Measurements from ENCODE around the gene DCUN1D3.
A peak's percentile ranks its signal among the peaks of the same experiment; 100 is the strongest.
"Not testable (repeated sequence)": the region's sequence is repeated elsewhere in the genome, so short reads cannot be mapped to it uniquely, and the experiment has no call there.

DCUN1D3 gene, protein sequence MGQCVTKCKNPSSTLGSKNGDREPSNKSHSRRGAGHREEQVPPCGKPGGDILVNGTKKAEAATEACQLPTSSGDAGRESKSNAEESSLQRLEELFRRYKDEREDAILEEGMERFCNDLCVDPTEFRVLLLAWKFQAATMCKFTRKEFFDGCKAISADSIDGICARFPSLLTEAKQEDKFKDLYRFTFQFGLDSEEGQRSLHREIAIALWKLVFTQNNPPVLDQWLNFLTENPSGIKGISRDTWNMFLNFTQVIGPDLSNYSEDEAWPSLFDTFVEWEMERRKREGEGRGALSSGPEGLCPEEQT

DNA sequence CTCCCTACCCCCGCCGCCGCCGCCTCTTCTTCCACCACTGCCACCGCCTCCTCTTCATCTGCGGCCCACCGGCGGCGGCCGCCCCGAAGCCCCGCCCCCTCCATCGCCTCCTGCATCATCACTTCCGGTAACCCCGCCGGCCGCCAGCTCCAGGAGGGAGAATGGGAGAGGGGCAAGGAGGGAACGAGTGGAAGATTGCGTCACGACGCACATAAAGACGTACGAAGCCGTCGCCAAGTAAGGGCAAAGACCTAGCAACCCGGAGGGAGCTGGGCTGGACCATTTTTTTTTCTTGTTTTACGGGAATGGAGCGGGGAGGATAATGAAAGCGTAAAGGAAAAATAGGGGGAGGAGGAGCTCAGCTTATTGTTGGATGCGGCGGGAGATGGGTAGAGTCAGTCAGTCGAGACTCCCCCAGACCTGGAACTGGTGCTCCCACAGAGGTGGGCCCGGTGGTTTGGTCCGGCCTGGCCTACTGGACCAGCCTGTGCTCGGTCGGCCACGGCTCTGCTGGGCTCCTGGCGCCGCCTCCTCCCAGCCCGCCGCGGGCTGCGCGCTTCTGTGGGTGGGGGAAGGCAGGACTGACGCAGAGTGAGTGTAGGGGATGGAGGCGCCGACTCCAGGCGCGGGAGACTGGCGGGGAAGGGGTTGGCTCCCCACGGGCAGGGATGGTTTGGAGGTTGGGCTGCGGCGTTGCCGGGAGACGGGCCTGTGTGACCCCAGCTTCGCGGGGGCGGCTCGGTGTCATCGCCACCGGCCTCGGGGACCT lies at the start of gene DCUN1D3, which contains the start of gene LYRM1:
DCUN1D3 (minus strand) TSS at position 60 of the 769 bp plus-strand sequence. CDS start 37,820 bp downstream, outside the sequence.
LYRM1 (plus strand) TSS at position 473 of the 769 bp plus-strand sequence. CDS start 14,785 bp downstream, outside the sequence.
- peak; percentile 97 for DNase-seq

DNA sequence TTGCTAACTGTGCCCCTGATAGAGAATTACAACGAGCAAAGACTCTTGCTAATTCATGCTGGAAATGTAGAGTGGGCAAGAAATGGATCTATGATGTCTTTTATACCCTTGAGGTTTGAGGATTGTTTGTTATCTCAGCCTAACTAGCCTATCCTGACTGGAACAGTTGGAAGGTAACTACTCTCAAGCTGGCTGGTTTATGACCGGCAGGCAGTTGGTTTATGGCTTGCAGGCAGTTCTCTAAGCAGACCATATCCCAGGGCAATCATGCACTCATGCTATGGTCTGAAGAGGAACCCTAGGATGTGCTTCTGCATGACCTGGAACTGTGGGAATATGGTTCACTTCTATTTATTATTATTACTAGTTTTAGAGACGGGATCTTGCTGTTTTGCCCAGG lies 49.5 kb upstream of the DCUN1D3 start:
- DNase-seq = no peak

DNA sequence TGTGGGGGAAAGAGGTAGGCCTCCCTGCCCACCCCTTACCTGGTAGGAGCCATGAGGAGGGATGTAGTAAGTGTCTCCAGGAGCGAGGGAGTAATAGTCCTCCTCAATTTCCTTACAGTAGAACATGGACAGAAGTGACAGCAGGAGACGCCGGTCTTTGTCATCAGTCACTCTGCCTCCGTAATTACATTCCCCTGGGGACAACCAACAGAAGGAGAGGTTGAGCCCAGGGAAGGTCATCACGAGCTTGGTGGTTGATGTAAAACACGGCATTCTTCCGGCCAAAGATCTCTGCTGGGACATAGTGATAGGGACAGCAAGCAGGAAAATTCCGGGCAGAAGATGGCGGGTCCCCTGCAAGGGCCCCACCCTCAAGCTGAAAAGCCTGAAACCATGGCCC lies 48.3 kb upstream of the DCUN1D3 start:
- no peak for DNase-seq

DNA sequence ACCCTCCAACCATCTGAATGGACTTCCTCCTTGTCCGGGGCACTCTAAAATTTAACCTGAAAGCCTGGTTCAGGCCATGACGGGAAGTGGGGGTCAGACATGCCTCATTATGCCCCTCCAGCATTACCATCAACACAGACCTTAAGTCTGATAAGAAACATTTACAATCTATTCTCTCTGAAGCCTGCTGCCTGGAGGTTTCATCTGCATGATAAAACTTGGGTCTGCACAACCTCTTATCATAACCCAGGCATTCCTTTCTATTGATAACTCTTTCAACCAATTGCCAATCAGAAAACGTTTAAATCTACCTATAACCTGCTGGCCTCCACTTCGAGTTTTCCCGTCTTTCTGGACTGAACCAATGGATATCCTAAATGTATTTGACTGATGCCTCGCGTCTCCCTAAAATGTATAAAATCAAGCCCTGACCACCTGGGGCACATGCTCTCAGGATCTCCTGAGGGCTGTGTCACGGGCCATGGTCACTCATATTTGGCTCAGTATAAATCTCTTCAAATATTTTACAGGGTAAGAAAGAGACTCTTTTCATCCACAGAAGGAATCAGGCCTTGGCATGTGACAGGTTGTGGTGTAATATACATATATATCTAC lies 46.0 kb upstream of the DCUN1D3 start:
- peak; percentile 48 for DNase-seq

DNA sequence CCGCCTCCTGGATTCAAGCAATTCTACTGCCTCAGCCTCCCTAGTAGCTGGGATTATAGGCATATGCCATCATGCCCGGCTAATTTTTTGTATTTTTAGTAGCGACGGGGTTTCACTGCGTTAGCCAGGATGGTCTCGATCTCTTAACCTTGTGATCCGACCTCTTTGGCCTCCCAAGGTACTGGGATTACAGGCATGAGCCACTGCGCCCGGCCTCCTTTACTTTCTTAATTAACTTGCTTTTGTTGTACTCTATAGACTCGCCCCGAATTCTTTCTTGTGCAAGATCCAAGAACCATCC lies 45.4 kb upstream of the DCUN1D3 start:
- not testable (repeated sequence) for DNase-seq

DNA sequence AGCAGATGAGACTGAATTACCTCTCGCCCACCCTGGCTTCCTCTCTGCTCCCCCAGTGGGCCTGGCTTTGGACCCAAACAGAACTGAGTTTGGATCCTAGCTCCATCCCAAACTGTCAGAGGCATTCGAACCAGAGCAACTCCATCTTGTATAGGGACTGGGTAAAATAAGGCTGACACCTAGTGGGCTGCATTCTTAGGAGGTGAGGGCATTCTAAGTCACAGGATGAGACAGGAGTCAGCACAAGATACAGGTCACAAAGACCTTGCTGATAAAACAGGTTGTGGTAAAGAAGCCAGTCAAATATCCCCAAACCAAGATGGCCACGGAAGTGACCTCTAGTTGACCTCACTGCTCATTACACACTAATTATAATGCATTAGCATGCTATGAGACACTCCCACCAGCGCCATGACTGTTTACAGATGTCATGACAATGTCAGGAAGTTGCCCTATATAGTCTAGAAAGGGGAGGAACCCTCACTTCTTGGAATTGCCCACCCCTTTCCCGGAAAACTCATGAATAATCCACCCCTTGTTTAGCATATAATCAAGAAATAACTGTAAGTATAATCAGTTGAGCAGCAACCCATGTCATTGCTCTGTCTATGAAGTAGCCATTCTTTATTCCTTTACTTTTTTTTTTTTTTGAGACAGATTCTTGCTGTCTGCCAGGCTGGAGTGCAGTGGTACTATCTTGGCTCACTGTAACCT lies 44.9 kb upstream of the DCUN1D3 start:
- DNase-seq = peak; percentile 94

DNA sequence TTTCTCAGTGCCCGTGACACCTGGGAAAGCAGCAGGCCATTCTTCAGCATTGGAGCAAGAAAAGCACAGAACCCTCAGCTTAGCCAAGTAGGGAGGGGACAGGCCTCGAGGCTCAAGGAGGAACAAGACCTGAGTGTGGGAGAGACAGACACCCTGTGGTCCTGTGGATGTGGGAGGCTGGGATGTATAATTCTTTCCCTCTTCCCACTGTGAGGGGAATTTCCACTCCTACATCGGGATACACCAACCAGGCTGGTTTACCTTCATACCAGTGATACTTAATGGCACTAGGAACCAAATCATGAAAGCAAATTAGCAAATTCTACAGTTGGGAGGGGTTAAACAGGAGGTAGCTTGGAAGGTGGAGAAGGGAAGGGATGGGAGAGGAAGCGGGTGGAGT lies 42.1 kb upstream of the DCUN1D3 start:
- DNase-seq = no peak

DNA sequence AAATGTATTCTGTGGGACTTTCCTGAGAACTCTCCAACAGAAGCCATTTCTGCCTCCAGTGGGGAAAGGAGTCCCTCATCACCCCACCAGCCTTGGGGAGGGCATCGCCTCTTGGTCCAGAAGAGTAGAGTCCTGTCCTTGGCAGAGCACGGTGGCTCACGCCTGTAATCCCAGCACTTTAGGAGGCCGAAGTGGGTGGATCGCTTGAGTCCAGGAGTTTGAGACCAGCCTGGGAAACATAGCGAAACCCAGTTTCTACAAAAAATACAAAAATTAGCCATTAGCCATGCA lies 41.4 kb upstream of the DCUN1D3 start:
- DNase-seq = no peak

DNA sequence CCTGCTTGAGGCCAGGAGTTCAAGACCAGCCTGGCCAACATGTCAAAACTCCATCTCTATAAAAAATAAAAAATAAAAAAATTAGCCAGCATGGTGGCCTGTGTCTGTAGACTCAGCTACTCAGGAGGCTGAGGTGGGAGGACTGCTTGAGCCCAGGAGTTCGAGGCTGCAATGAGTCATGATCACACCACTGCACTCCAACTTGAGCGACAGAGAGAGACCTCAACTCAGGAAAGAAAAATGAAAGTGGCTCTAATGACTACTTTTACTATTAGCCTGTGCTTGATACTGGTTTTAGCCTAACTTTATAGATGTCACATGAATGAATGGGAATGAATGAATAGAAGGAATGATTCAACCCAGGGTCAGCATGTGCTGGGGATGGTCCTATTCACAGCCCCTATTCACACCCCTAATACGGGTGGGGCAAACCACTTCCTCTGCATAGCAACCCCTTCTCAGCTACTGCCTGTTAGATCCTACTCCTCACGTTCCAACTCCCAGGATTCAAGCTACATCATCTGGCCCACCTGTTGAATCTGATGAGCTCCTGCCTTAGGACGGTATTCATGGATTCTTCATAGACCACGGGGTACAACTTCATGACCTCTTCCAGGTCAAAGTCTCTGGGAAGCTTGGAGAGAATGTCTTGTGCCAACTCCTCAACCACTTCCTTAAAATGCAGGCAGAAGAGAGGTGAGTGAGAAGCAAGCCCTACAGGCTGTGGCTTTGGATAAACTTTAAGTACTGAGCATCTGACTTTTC lies 40.9 kb upstream of the DCUN1D3 start:
- peak; percentile 52 for DNase-seq

DNA sequence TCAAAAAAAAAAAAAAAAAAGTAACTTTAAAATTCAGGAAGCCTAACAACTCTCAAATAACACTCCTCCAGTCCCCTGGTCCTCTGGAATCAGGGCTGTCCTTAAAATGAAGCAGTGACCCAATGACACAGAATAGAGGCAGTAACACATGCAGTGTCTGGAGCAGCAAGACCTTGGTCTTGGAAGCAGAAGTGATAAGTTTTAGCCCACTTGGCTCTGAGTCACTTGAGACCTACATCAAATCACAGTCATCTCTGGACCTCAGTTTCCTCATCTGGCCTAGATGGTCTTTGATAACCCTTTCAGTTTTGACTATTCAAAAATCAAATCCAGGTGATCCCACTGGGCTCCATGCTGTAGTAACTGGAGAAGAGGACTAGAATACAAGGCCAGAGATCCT lies 39.5 kb upstream of the DCUN1D3 start:
- no peak for DNase-seq

DNA sequence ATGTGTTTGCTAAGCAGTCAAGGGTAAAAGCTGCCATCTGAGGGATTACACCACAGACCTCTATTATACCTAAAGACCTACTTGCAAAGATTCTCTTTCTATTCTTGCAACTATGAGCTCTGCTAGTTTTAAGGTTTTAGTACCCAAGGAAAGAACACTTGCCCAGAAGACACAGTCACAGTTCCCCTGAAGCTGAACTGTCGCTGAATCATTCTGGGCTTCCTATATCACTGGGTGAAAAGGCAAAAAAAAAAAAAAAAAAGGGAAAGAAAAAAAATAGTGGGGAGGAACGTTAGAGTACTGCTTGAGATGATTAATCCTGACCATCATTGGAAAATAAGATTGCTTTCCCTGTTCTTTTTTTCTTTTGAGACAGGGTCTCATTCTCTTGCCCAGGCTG lies 38.3 kb upstream of the DCUN1D3 start:
- DNase-seq = peak; percentile 59

DNA sequence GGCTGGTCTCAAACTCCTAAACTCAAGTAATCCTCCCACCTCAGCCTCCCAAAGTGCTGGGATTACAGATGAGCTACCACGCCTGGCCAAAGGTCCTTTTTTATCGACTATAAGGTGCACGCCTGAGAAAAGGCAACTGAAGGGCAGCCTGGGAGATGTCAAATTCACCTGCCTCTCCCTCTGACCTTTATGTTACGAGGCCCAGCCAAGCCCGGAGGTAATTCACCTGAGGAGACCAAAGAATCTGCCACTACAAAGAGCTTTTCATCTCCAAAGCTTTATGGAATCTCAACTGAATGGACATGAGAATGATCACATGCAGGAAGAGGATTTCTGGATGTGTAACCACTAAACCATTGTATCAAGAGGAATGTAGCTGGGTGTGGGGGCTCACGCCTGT lies 37.6 kb upstream of the DCUN1D3 start:
- no peak for DNase-seq

DNA sequence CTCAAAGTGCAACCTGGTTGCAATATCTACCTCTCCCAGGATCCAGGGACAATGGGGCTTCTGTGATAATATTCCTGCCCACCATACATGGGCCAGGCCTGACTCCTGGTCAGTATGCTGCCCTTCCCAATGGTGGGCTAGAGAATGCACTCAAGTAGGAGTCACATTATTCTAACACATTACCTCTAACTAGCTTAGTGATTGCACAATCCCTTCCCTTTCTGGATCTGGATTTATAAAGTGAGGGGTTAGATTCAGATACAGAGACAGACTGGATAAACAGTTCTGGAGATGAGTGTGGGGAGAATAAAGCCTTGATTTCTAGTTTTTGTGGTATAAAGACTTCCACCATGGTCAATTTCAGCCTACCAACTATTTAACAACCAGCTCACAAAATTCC lies 33.4 kb upstream of the DCUN1D3 start:
- DNase-seq = no peak

DNA sequence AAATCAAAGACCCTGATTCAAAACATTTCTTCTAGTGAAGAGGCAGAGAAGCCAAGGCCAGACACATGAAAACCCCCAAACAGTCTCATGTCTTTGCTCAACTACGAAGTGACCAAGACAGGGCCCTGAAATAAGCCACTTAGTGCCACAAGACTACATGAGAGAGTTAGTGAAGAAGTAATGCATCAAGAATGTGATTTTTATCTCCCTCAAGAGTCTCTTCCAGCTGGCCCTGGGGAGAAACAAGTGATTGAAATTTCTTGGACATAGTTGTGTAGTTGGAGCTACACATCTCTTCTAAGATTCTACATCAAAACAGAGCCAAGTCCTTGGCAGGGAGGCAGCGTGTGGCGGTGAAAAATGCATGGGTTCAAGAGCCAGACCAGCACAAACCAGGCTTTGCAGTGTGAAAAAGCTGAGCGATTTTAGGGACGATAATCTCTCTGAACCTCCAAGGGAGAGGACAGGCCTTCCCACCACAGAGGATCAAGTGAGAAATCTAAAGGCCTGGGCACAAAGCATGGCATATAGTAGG lies 31.0 kb upstream of the DCUN1D3 start:
- no peak for DNase-seq

DNA sequence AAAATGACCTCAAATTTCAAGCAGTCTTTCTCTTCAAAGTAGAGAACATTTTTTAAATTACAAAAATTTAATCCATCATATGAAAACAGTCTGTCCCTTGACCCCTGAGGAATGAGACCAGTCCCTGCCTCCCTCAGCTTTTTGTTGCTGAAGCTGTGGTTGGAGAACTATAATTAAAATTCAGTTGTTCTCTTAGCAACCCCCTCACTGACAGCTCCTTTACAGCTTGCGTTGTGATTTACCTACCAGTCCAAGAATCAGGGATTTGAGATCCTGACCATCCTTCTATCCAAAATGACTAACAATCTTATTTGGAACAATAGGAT lies 30.2 kb upstream of the DCUN1D3 start:
- no peak for DNase-seq

DNA sequence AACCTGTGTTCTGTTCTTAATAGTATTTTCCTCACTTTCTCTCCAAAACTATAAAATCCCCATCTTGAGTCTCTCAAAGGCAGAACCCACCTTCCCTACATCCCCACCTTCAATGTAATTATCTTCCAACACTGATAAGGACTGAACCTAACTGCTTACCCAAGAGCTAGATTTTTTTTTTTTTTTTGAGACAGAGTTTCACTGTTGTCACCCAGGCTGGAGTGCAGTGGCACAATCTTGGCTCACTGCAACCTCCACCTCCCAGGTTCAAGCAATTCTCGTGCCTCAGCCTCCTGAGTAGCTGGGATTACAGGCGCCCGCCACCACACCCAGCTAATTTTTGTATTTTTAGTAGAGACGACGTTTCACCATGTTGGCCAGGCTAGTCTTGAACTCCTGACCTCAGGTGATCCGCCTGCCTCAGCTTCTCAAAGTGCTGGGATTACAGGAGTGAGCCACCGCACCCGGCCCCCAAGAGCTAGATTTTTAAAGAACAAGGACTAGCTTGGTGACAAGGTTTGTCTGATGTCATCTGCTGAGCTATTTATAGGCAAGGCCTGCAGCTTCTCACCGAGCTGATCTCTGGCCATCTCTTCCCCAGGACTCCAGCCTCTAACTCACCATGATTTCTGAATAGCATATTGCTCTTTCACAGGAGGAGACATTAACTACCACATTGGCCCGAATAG lies 29.7 kb upstream of the DCUN1D3 start:
- DNase-seq = peak; percentile 35

DNA sequence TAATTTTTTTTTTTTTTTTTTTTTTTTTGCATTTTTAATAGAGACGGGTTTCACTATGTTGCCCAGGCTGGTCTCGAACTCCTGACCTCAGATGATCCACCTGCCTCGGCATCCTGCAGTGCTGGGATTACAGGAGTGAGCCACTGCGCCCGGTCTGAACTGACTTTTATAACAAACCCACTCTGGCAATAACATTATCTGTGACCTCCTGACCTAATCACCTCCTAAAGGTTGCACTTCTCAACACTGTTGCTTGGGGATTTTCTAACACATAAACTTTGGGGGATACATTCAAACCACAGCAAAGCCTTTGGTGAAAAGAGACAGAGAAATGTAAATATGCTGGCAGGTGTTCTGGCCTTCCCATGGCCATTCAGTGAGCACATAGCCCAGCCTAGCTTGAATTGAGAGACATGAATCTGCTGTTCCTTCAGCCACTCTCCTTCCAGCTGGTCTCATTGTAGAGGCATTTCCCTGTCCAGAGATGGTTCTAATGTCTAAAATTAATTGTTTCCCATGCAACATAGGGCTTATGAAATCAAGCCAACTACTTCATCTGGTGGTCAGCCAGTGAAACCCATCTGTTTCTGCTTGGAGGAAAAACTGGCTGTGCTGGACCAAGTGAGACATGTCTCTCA lies 28.7 kb upstream of the DCUN1D3 start:
- no peak for DNase-seq

DNA sequence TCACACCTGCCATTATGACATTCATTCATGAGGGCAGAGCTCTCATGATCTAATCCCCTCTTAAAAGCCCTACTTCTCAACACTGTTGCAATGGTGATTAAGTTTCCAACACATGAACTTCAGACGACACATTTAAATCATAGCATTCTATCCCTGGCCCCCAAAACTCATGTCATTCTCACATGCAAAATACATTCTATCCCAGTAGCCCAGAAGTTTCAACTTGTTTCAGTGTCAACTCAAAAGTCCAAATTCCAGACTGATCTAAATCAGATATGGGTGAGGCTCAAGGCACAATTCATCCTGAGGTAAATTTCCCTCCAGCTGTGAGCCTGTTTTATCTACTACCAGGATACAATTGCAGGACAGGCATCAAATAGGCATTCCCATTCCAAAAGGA lies 25.6 kb upstream of the DCUN1D3 start:
- no peak for DNase-seq

DNA sequence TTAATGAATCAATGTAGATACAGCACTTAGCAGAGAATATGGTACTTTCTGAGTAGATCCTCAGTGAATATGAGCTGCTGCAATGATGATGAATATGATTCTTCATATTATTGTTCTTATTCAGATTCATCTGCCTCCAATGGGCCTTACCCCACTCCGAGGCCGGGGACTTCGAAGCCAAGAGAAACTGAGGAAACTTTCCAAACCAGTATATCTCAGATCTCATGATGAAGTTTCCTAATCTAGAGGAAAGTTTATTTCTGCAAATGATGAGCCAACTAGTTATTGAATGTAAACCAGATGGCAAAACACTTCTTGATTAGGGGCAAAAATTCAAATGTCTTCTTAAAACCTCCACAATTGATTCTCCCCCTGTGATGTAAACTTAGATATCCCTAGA lies 23.7 kb upstream of the DCUN1D3 start:
- DNase-seq = no peak

DNA sequence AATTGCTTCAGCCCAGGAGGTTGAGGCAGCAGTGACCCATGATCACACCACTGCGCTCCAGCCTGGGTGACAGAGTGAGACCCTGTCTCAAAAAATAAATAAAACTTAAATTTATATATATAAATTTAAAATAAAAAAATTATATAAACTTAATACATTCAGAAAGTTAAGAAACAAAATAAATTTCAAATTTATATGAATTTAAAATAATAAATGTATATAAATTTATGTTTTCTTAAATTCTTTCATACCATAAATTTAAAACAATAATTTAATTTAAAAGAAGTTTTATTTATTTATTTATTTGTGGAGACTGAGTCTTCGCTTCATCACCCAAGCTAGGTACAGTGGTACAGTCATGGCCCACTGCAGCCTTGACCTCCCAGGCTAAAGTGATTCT lies 20.6 kb upstream of the DCUN1D3 start:
- no peak for DNase-seq

DNA sequence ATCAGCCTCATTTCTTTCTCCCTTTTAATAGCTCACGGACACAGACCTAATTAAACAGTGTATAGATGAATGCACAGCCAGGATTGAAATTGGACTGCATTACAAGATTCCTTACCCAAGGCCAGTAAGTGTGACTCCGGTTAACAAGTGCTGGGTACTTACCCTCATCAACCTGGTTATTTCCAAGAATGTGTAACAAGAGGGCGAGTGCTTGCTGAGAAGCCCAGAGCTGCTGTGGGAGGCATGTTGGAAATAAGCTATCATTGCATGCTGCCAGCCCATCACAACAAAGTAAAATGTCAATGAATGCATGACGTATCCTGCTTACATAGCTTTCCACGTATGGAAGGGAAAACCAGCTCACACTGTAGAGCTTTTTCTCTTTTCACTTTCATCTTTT lies 19.9 kb upstream of the DCUN1D3 start:
- no peak for DNase-seq
